IPS-15b (cell line): ENCODE measurements around the gene CHCHD6.

Experiments
- H3K27me3 ChIP-seq: one replicate; pipeline ENCODE4 v1.6.1; 2013; ENCODE audit warnings: low read length; ENCODE audit not compliant: control insufficient read depth, insufficient read depth
- H3K36me3 ChIP-seq: one replicate; pipeline ENCODE4 v1.6.1; 2013; ENCODE audit warnings: low read length; ENCODE audit not compliant: control insufficient read depth, insufficient read depth
- H3K4me1 ChIP-seq: one replicate; pipeline ENCODE4 v1.6.1; 2013; ENCODE audit warnings: mild to moderate bottlenecking, low read length; ENCODE audit not compliant: control insufficient read depth, insufficient read depth
- H3K4me3 ChIP-seq: one replicate; pipeline ENCODE4 v1.5.1; 2013; ENCODE audit warnings: low read depth, low read length
- H3K9ac ChIP-seq: one replicate; pipeline ENCODE4 v1.6.1; 2013; ENCODE audit warnings: low read depth, mild to moderate bottlenecking, low read length
- H3K9me3 ChIP-seq: one replicate; pipeline ENCODE4 v1.6.1; 2013; ENCODE audit warnings: mild to moderate bottlenecking, low read length; ENCODE audit not compliant: control insufficient read depth, insufficient read depth

Gene CHCHD6

DNA sequence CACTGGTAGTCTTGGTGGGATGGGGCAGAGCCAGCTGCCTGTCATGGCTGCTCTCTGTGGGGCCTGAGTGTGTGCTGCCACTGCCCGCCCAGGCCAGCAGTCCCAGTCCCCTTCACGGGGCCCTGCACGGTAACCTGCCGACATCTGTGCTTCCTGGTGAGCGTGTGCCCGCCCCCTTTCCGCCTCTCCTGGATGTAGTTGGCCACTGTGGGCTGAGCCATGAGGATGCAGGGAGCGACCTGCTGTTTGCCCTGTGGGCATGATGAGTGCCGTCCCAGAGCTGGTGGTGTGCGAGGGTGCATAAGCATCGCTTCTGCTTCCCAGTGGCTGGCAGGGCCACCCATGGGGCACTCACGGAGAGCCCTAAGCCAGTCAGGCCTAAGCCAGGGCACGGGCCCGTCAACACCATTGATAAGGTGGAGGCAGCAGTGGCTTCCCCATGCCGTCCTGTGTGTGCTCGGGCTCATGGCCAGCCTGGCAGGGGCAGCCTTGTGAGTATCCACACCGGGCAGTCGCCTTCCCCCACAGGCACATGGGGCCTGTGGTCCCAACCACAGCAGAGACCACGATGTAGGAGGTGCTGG is 293.5 kb downstream of the CHCHD6 start:
- Histone ChIP-seq H3K9me3 (no peaks in the 10 kb centered on the region), H3K4me1 (peaks cover 5% of the 10 kb centered on the region), H3K36me3 (peaks cover 14% of the 10 kb centered on the region)

DNA sequence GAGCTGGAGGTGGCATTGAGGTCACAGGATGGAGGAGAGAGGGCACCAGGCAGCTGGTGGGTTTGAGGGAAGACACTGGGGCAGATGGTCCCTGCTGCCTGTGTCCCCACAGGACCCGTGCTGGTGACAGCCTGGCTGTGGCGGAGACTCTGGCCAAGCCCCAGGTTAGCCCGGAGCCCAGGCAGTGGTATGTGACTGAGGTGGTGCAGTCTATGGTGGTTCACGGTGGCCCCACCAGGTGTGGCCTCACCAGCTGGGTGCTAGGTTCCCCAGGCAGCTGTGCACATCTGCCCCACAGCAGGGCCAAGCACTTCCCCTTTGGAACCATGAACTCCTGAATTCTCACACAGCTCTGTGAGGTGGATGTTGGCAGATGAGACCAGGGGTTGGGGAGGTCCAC is 294.3 kb downstream of the CHCHD6 start:
- Histone ChIP-seq H3K4me3 (no peak overlapping the region), H3K27me3 (no peaks in the 10 kb centered on the region), H3K9me3 (no peaks in the 10 kb centered on the region), H3K36me3 (peaks cover 10% of the 10 kb centered on the region), H3K9ac (no peak overlapping the region), H3K4me1 (peaks cover 5% of the 10 kb centered on the region)

More for the DNA sequence above, 293.5 kb downstream of the CHCHD6 start:
- Histone ChIP-seq H3K9ac (no peak overlapping the region), H3K27me3 (no peaks in the 10 kb centered on the region), H3K4me3 (no peak overlapping the region)

DNA sequence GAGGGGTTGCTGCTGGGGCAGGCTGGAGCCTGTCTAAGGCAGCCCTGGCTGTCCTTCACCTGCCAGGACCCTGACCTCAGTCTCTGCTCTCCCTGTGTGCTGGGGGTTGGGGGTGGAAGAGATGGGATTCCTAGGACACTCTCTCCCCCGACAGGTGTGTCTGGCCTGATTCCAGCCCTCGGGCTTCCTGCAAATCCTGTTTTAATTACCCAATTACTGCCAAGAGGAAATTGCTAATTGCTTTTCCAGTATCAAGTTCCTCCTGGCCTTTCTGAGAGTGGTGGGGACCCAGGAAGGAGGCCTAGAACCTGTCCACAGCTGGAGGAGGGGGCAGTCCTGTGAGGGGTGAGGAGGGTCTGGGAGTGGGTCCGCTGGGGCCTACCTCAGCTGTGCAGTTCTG is 294.7 kb downstream of the CHCHD6 start:
- Histone ChIP-seq H3K4me3 (no peak overlapping the region), H3K9me3 (no peaks in the 10 kb centered on the region), H3K36me3 (peaks cover 7% of the 10 kb centered on the region), H3K4me1 (peaks cover 5% of the 10 kb centered on the region), H3K9ac (no peak overlapping the region), H3K27me3 (no peaks in the 10 kb centered on the region)

DNA sequence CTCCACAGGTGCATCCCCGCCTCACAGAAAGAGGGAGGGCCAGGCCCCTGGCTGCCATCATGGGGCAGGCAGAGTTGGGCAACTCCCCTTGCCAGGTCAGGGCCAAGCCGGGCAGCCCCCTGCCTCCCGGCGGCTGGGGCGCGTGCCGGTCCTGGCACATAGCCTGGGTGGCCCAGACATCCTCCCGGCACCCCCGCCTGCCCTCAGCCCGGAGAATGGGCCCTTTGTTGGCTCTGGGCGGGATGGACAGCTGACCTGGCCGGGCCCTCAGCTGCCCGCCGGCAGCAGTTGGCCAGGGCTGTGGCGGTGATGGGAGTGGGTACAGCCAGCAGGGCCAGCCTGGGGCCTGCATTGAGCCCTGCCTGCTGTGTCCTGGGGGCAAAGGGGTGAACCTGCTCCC is 295.3 kb downstream of the CHCHD6 start:
- Histone ChIP-seq H3K9ac (no peak overlapping the region), H3K9me3 (no peaks in the 10 kb centered on the region), H3K4me3 (no peak overlapping the region), H3K27me3 (no peaks in the 10 kb centered on the region), H3K36me3 (peaks cover 5% of the 10 kb centered on the region), H3K4me1 (peaks cover 5% of the 10 kb centered on the region)

DNA sequence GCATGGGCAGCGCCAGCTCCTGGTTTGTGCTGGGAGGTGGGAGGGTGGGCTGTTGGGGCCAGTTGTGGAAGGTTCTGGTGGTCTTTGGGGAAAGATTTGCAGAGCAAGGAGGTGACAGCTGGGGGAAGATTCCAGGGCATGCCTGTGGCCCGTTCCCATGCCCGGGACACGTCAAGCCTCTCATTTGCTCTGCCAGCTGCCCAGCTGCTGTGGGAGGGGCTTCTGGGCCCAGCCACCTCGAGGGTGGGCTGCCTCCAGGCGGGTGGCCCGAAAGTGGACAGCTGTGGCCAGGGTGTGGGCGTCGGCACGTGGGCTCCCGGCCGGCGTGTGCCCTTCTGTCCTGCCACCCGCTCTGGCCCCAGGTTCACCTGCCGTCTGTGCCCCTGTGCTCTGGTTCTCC is 296.1 kb downstream of the CHCHD6 start:
- H3K4me3 ChIP-seq: no peak overlapping the region
- H3K36me3 ChIP-seq: no peaks in the 10 kb centered on the region
- no peaks in the 10 kb centered on the region for H3K9me3 ChIP-seq
- peaks cover 5% of the 10 kb centered on the region for H3K4me1 ChIP-seq
- no peak overlapping the region for H3K9ac ChIP-seq
- H3K27me3 ChIP-seq: no peaks in the 10 kb centered on the region

DNA sequence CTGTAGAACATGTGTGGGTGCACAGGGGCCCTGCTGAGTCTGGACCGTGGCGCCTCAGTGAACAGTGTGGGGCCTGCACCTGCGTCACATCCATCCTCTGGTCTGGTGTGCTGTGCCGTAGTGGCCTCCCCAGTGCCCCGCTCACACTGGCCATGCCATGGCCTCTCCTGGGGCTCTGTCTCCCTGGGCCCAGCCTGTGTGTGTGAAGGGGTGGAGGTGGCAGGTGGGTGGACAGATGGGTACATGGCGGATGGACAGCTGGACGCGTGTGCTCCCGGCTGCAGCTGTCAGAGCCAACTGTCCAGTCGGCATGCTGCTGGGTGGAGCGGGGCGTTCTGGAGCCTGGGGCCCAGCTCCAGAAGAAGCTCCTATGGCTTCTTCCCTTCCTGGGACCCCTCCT is 296.7 kb downstream of the CHCHD6 start:
- Histone ChIP-seq H3K27me3 (no peaks in the 10 kb centered on the region), H3K4me3 (no peak overlapping the region), H3K9me3 (no peaks in the 10 kb centered on the region), H3K9ac (no peak overlapping the region), H3K36me3 (no peaks in the 10 kb centered on the region), H3K4me1 (peaks cover 5% of the 10 kb centered on the region)

DNA sequence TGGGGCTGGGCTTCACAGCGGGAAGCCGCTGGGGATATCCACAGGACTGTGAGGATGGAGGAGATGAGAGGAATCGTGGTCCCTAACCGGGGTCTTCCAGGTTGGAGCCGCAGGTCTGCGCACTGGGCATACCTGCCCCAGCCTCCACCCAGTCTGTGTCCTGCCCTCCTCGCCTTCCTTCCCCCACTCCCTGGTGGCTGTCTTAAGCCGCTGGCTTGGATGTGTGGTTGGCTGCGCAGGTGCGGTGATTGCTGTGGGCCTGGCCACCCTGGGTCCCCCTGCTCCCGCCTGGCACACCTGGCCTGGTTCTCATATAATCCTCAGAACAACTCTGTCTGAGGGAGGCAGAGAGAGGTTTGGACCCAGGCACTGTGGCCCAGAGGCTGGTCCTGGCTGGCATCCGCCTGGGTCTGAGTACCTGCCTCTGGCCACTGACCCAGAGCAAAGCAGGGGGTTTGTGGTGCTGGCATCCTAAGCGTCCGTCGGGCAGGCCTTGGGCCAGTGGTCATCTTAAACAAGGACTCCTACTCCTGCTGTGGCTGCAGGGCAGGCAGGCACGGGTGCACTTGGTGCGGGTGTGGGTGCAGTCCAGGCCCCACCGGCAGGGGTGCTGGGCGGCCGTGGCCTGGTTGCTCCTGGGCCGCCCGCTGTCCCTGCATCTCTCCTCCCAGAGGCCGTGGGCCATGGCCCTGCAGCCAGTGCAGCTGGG is 297.6 kb downstream of the CHCHD6 start:
- Histone ChIP-seq H3K9ac (peak overlapping the region; percentile 60), H3K27me3 (no peaks in the 10 kb centered on the region), H3K36me3 (peaks cover 4% of the 10 kb centered on the region), H3K9me3 (no peaks in the 10 kb centered on the region), H3K4me1 (peaks cover 5% of the 10 kb centered on the region), H3K4me3 (no peak overlapping the region)

DNA sequence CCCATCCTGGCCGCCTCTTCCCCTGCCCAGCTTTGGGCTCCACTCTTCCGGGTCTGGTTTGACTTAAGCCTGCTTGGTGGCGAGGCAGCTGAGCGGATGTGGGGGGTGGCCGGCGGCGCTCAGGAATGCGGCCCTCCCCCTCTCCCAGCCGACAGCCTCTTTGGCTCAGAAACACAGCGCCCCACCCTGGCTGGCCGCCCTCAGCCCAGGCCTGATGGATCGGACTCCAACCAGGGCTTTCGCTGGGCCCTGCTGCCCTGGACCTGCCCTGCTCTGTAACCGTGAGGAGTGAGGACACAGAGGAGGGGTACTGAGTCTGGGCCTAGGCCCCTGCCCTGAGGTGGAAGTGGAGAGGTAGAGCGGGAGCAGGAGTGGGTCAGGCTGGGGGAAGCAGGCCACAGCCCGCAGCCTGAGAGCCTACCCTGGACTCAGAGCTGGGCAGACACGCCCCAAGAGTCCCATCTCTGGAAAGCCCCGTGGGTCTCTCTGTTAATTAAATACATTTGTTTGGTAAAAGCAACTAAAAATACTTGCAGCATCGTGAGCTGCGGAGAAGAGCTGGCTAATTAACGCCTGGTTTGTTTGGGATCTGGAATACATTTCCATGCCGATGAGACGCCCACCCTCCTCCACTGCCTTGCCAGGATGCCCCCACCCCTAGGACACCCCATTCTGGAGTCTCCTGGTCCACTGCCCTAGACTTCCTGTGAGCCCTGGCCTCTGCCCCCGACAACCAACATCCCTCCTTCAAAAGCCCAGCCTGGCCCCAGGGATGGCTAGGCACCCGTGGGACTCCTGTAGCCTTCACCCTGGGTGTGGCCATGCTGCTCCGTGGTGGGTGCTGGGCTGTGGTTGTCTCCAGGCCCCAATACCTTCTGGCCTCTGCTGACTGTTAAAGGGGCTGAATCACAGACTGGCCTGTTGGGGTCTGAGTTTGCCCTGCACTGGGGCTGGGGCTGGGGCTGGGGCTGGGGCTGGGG is 298.4 kb downstream of the CHCHD6 start:
- H3K9ac ChIP-seq: no peak overlapping the region
- H3K36me3 ChIP-seq: peaks cover 6% of the 10 kb centered on the region

DNA sequence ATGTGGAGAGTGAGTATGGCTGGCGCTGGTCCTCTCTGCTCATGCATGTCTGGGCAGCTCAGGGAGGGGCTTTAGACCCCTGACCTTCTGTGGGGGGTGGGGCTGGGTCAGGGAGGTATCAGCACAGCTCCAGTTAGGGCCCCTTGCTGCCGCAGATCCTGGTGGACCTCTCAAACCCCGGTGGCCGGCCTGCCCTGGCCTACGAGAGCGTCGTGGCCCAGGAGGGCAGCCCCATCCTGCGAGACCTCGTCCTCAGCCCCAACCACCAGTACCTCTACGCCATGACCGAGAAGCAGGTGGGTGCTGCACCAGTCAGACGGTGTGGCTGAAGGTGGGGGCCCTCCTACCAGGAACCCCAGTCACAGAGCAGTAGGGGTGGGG is 299.1 kb downstream of the CHCHD6 start:
- H3K9me3 ChIP-seq: no peaks in the 10 kb centered on the region
- H3K36me3 ChIP-seq: peaks cover 11% of the 10 kb centered on the region
- H3K4me1 ChIP-seq: peaks cover 5% of the 10 kb centered on the region
- no peak overlapping the region for H3K9ac ChIP-seq
- no peak overlapping the region for H3K4me3 ChIP-seq
- H3K27me3 ChIP-seq: no peaks in the 10 kb centered on the region

More for the DNA sequence above, 298.4 kb downstream of the CHCHD6 start:
- Histone ChIP-seq H3K27me3 (no peaks in the 10 kb centered on the region), H3K4me3 (no peak overlapping the region), H3K4me1 (peaks cover 5% of the 10 kb centered on the region), H3K9me3 (no peaks in the 10 kb centered on the region)

DNA sequence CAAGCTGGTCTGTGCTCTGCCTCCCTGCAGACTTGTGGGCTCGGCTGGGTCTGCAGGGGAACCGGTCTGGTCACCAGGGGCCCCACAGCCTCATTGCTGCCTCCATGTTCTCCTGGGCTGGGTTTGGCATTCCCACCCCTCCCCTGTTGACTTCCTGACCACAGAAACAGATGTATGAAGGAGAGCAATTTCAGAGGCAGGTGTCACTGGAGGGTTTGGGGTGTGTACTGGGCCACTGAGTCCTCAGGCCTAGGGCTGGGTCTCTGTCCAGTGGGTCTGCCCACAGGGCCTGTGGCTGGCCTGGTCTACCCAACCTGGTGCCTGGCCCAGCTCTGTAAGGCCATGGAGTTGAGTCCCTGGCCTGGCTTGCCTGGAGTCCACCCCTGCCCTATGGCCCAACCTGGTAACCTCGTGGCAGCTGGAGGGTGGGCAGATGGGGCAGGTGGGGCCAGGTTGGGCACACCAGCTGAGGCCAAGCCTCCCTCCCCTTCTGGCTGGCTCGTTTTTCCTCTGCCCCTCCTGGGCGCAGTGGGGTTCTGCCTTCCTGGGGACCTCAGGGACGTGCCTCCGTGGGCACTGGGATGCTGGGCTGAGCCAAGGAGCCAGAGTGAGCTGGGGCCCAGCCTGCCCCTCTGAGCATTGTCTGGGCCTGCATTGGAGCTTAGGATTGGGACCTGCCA is 299.7 kb downstream of the CHCHD6 start:
- Histone ChIP-seq H3K36me3 (peaks cover 11% of the 10 kb centered on the region), H3K9me3 (no peaks in the 10 kb centered on the region), H3K27me3 (no peaks in the 10 kb centered on the region), H3K9ac (no peak overlapping the region), H3K4me1 (peaks cover 5% of the 10 kb centered on the region), H3K4me3 (no peak overlapping the region)

DNA sequence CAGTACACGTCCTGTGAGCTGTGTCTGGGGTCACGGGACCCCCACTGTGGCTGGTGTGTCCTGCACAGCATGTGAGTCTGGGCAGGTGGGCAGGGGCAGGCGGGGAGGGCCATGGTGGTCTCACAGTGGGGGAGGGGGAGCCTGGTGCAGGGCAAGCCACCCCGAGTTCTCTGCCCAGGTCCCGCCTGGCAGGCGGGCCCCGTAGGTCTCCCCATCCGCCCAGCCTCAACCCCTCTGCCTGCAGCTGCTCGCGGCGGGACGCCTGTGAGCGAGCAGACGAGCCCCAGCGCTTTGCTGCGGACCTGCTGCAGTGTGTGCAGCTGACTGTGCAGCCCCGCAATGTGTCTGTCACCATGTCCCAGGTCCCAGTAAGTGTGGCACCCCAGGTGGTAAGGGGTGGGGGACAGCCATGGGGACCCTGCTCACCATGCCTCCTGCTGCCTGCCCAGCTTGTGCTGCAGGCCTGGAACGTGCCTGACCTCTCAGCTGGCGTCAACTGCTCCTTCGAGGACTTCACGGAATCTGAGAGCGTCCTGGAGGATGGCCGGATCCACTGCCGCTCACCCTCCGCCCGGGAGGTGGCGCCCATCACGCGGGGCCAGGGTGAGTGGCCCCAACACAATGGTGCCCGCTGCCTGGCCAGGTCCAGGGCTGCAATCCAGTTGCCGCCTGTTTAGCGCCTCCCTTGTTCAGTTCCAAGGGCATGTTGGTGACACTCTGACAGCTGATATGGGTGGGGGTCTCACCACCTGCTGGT is 300.8 kb downstream of the CHCHD6 start:
- H3K9ac ChIP-seq: no peak overlapping the region
- H3K4me1 ChIP-seq: peaks cover 5% of the 10 kb centered on the region
- no peaks in the 10 kb centered on the region for H3K27me3 ChIP-seq
- H3K9me3 ChIP-seq: no peaks in the 10 kb centered on the region
- H3K4me3 ChIP-seq: no peak overlapping the region
- H3K36me3 ChIP-seq: peaks cover 11% of the 10 kb centered on the region
